ENCODE results near the gene HEPN1.

GRCh38 chr11:124879493-124880289 is 39.4 kb upstream of the HEPN1 start:
- no peak for TF ChIP-seq CTCF (IDR thresholded peaks at IDR 0.05; ENCODE audit: insufficient read depth, low read depth, low read length)
- TF ChIP-seq EZH2 (IDR thresholded peaks at IDR 0.05; ENCODE audit: insufficient read depth, low read length), result no peak
